ENCODE measurements around the gene MYOM1.
A peak's percentile ranks its signal among the peaks of the same experiment; 100 is the strongest.

Gene MYOM1

GRCh38 chr18:3250237-3251107 is 30.7 kb upstream of the MYOM1 start:
- FAIRE-seq (no peak), DNase-seq (ENCODE audit: insufficient read length, low spot score) (no peak)

- FAIRE-seq, result no peak
- no peak for DNase-seq (ENCODE audit: insufficient read length, low spot score)
Observed at GRCh38 chr18:3248658-3249359, 29.0 kb upstream of the MYOM1 start.

- DNase-seq (ENCODE audit: insufficient read length, low spot score), result no peak
- no peak for FAIRE-seq
Observed at GRCh38 chr18:3248062-3248657, 28.4 kb upstream of the MYOM1 start.

GRCh38 chr18:3247240-3248061 is 27.7 kb upstream of the MYOM1 start, which contains the start of gene MYL12A:
MYL12A (plus strand) TSS chr18:3247801; CDS start chr18:3253248, 5,447 bp downstream.
- FAIRE-seq (peak; percentile 67), DNase-seq (ENCODE audit: insufficient read length, low spot score) (peak; percentile 90)

- no peak for FAIRE-seq
- no peak for DNase-seq (ENCODE audit: insufficient read length, low spot score)
Observed at GRCh38 chr18:3246635-3247239, 27.0 kb upstream of the MYOM1 start.

- FAIRE-seq (no peak), DNase-seq (ENCODE audit: insufficient read length, low spot score) (peak; percentile 66)
Observed at GRCh38 chr18:3245853-3246634, 26.3 kb upstream of the MYOM1 start.

GRCh38 chr18:3245185-3245564 is 25.4 kb upstream of the MYOM1 start:
- FAIRE-seq (no peak), DNase-seq (ENCODE audit: insufficient read length, low spot score) (no peak)

- no peak for FAIRE-seq
- no peak for DNase-seq (ENCODE audit: insufficient read length, low spot score)
Observed at GRCh38 chr18:3238742-3239141, 19.0 kb upstream of the MYOM1 start.

GRCh38 chr18:3236470-3236869 is 16.7 kb upstream of the MYOM1 start:
- FAIRE-seq (no peak), DNase-seq (ENCODE audit: insufficient read length, low spot score) (no peak)

- no peak for DNase-seq (ENCODE audit: insufficient read length, low spot score)
- FAIRE-seq, result no peak
Observed at GRCh38 chr18:3235846-3236245, 16.1 kb upstream of the MYOM1 start.

GRCh38 chr18:3234457-3234856 is 14.7 kb upstream of the MYOM1 start:
- DNase-seq (ENCODE audit: insufficient read length, low spot score) (no peak), FAIRE-seq (no peak)

GRCh38 chr18:3233433-3234168 is 13.8 kb upstream of the MYOM1 start:
- FAIRE-seq (no peak), DNase-seq (ENCODE audit: insufficient read length, low spot score) (no peak)

GRCh38 chr18:3233004-3233403 is 13.2 kb upstream of the MYOM1 start:
- DNase-seq (ENCODE audit: insufficient read length, low spot score) (no peak), FAIRE-seq (no peak)

- no peak for DNase-seq (ENCODE audit: insufficient read length, low spot score)
- FAIRE-seq, result no peak
Observed at GRCh38 chr18:3230401-3231334, 10.9 kb upstream of the MYOM1 start.

- no peak for DNase-seq (ENCODE audit: insufficient read length, low spot score)
- no peak for FAIRE-seq
Observed at GRCh38 chr18:3226048-3226447, 6.3 kb upstream of the MYOM1 start.

GRCh38 chr18:3225588-3225987 is 5.8 kb upstream of the MYOM1 start:
- DNase-seq (ENCODE audit: insufficient read length, low spot score) (no peak), FAIRE-seq (no peak)

GRCh38 chr18:3224223-3224622 is 4.5 kb upstream of the MYOM1 start:
- DNase-seq (ENCODE audit: insufficient read length, low spot score) (no peak), FAIRE-seq (no peak)

GRCh38 chr18:3223356-3223755 is 3.6 kb upstream of the MYOM1 start:
- FAIRE-seq, result no peak
- no peak for DNase-seq (ENCODE audit: insufficient read length, low spot score)
